PFSK-1 (cell line): ENCODE results near the gene ATP6V1C2.

Experiments used
- FOXP2 ChIP-seq: optimal IDR thresholded peaks from 2 replicates; pipeline ENCODE3; 2011; ENCODE audit warnings: borderline replicate concordance, control low read depth, inconsistent platforms; ENCODE audit not compliant: insufficient read depth; ENCODE audit errors: extremely low read length, extremely low read depth
- POLR2AphosphoS5 ChIP-seq: IDR thresholded peaks from 2 replicates; pipeline ENCODE4 v1.6.1; 2012; ENCODE audit warnings: low read depth, mild to moderate bottlenecking, control low read depth, low read length, moderate library complexity
- SIN3A ChIP-seq: IDR thresholded peaks from 2 replicates; pipeline ENCODE4 v1.6.1; 2012; ENCODE audit warnings: mild to moderate bottlenecking, low read length, moderate library complexity, borderline replicate concordance; ENCODE audit not compliant: insufficient read depth
- TAF1 ChIP-seq: IDR thresholded peaks from 2 replicates; pipeline ENCODE4 v1.6.1; 2012; ENCODE audit warnings: low read length, control low read depth, borderline replicate concordance; ENCODE audit not compliant: insufficient read depth
- TF ChIP-seq, protein P1 (sequence below), 2 experiments: IDR thresholded peaks; 2 replicates each; pipeline versions ENCODE4 v1.6.1 to v1.8.0; 2011 to 2012; ENCODE audit warnings: low read depth in 2 of 2, low read length in 2 of 2, control low read depth in 1 of 2, inconsistent platforms in 1 of 2, mild to moderate bottlenecking in 1 of 2, moderate library complexity in 1 of 2; ENCODE audit not compliant: insufficient read depth in 1 of 2

DNA sequence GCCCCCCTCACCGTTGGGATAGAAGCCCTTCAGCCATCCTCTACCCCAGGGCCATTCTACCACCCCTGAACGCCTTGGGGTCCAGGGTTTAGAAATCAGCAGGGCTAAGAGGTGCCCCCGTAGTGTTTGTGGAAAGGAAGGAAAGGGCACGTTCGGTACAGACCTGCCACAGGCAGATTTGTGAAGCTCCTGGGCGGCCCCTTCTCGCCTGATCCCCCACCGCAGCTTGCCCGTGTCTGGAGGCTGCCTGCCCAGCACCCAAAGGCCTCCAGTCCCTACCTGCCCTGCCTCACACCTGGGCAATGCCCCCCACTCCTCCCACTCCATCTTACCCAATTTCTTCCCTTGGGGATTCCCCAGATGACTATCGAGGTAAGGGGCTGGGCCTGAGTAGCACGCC lies 21.2 kb downstream of the ATP6V1C2 start:
- no peak for TF ChIP-seq POLR2AphosphoS5
- no peak for TF ChIP-seq TAF1
- TF ChIP-seq, protein P1, sequence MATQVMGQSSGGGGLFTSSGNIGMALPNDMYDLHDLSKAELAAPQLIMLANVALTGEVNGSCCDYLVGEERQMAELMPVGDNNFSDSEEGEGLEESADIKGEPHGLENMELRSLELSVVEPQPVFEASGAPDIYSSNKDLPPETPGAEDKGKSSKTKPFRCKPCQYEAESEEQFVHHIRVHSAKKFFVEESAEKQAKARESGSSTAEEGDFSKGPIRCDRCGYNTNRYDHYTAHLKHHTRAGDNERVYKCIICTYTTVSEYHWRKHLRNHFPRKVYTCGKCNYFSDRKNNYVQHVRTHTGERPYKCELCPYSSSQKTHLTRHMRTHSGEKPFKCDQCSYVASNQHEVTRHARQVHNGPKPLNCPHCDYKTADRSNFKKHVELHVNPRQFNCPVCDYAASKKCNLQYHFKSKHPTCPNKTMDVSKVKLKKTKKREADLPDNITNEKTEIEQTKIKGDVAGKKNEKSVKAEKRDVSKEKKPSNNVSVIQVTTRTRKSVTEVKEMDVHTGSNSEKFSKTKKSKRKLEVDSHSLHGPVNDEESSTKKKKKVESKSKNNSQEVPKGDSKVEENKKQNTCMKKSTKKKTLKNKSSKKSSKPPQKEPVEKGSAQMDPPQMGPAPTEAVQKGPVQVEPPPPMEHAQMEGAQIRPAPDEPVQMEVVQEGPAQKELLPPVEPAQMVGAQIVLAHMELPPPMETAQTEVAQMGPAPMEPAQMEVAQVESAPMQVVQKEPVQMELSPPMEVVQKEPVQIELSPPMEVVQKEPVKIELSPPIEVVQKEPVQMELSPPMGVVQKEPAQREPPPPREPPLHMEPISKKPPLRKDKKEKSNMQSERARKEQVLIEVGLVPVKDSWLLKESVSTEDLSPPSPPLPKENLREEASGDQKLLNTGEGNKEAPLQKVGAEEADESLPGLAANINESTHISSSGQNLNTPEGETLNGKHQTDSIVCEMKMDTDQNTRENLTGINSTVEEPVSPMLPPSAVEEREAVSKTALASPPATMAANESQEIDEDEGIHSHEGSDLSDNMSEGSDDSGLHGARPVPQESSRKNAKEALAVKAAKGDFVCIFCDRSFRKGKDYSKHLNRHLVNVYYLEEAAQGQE (IDR thresholded peaks at IDR 0.05; ENCODE audit: insufficient read depth in 1 of 2, low read depth in 2 of 2, low read length in 2 of 2) = no peak
- no peak for TF ChIP-seq SIN3A
- TF ChIP-seq FOXP2 = no peak
